Measurements from ENCODE around the gene ZC3H12A. TPM values are rescaled to one million over a fixed set of nuclear protein-coding genes. Genes with fewer than 3 reads are reported as not detected.

The ZC3H12A gene
- total and polyA plus RNA-seq, 2 experiments from 2014 or later, result 5.0 to 8.9 TPM

DNA sequence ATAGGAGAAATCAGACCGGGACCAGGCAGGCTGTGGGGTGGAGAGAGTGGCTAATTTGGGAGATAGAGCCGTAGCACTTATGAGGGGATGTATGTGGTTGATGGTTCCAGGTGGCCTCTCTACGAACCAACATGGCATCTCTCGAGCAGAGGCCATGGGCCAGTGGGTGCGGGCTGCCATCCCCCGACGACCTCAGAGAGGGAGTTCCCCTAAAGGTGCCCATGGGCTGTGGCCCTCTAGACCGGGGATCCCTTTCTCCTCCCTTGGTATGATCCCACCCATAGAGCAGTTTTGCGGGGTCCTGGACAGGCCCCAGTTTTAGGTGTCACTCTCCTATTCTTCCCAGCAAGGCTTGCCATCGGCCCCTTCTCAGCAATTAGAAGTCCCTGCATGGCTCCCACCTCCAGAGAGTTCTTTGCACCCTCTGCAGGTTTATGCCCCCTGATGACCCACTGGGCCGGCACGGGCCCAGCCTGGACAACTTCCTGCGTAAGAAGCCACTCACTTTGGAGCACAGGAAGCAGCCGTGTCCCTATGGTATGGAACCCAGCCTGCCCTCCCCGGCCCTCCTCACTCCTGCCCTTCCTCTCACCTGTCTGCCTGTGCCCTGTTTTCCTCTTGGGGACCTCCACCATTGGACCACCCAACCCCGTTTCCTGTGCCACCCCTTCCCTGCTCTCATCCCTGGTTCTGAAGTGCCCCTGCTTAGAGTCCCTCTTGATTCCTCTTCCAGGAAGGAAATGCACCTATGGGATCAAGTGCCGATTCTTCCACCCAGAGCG is 7.8 kb downstream of the ZC3H12A start:
- H3K27ac ChIP-seq, result no peak overlapping the region
- no peaks in the 10 kb centered on the region for H3K9me2 ChIP-seq (ENCODE audit: insufficient read depth)
- H3K36me3 ChIP-seq (ENCODE audit: low read depth), result 0 out of 2 replicates have a peak, but pooled peaks cover 17% of the 10 kb centered on the region
- no peaks in the 10 kb centered on the region for H4K20me1 ChIP-seq (ENCODE audit: insufficient read depth)
- no peaks in the 10 kb centered on the region for H3K9me3 ChIP-seq (ENCODE audit: low read depth)
- in situ Hi-C loops (cut with MboI), result no loop called here
- no peaks in the 10 kb centered on the region for H3K27me3 ChIP-seq (replicated peaks; ENCODE audit: insufficient read depth)
- no peak overlapping the region for H3K4me2 ChIP-seq (ENCODE audit: unreplicated experiment)
- DNase-seq, result no peak
- peaks cover 42% of the 10 kb centered on the region for H3K79me2 ChIP-seq (ENCODE audit: insufficient read depth)
- peaks cover 43% of the 10 kb centered on the region for H3F3A ChIP-seq (ENCODE audit: insufficient read depth)
- peaks cover 44% of the 10 kb centered on the region for H3K4me1 ChIP-seq (ENCODE audit: insufficient read depth)
- 92 to 95% methylated on average over 17 to 18 of the region's 18 CpGs for WGBS, 2 experiments (ENCODE audit: low coverage in 1 of 2, low lambda C conversion rate in 2 of 2, missing lambda C conversion rate in 2 of 2)
- TF ChIP-seq EZH2phosphoT487 (IDR thresholded peaks at IDR 0.05; ENCODE audit: insufficient read depth, low read depth) (no peak), EZH2 (IDR thresholded peaks at IDR 0.05; ENCODE audit: insufficient read depth, poor library complexity, severe bottlenecking) (no peak)
- H3K9ac ChIP-seq, result no peak overlapping the region
- no peak overlapping the region for H3K4me3 ChIP-seq
- no peak overlapping the region for H2AFZ ChIP-seq

DNA sequence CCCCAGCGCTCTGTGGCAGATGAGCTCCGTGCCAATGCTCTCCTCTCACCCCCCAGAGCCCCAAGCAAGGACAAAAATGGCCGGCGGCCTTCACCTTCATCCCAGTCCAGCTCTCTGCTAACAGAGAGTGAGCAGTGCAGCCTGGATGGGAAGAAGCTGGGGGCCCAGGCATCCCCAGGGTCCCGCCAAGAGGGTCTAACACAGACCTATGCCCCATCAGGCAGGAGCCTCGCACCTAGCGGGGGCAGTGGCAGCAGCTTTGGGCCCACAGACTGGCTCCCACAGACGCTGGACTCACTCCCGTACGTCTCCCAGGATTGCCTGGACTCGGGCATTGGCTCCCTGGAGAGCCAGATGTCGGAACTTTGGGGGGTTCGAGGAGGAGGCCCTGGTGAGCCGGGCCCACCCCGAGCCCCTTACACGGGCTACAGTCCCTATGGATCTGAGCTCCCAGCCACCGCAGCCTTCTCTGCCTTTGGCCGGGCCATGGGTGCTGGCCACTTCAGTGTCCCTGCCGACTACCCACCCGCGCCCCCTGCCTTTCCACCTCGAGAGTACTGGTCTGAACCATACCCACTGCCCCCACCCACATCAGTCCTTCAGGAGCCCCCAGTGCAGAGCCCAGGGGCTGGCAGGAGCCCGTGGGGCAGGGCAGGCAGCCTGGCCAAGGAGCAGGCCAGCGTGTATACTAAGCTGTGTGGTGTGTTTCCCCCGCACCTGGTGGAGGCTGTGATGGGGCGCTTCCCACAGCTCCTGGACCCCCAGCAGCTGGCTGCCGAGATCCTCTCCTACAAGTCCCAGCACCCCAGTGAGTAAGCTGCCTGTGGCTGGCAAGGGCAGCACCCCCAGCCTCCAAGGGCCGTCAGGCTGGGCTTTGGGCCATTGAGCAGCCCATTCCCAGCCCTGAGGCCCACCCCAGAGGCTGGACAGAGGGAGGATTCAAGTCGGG is 8.7 kb downstream of the ZC3H12A start:
- Histone ChIP-seq H3K9me2 (ENCODE audit: insufficient read depth) (no peaks in the 10 kb centered on the region), H3K27ac (no peak overlapping the region), H4K20me1 (ENCODE audit: insufficient read depth) (no peaks in the 10 kb centered on the region), H3K27me3 (replicated peaks; ENCODE audit: insufficient read depth) (no peaks in the 10 kb centered on the region), H3K9me3 (ENCODE audit: low read depth) (no peaks in the 10 kb centered on the region), H3K9ac (no peak overlapping the region), H3K4me3 (no peak overlapping the region), H3K4me1 (ENCODE audit: insufficient read depth) (peaks cover 36% of the 10 kb centered on the region), H3F3A (ENCODE audit: insufficient read depth) (peaks cover 41% of the 10 kb centered on the region), H3K79me2 (ENCODE audit: insufficient read depth) (peaks cover 33% of the 10 kb centered on the region), H2AFZ (no peak overlapping the region), H3K4me2 (ENCODE audit: unreplicated experiment) (no peak overlapping the region), H3K36me3 (ENCODE audit: low read depth) (0 out of 2 replicates have a peak, but pooled peaks cover 17% of the 10 kb centered on the region)
- DNase-seq, result no peak
- WGBS, 2 experiments (ENCODE audit: low coverage in 1 of 2, low lambda C conversion rate in 2 of 2, missing lambda C conversion rate in 2 of 2), result 89 to 91% methylated on average over 24 to 29 of the region's 29 CpGs
- in situ Hi-C loops (cut with MboI), result no loop called here
- TF ChIP-seq EZH2 (IDR thresholded peaks at IDR 0.05; ENCODE audit: insufficient read depth, poor library complexity, severe bottlenecking) (no peak), EZH2phosphoT487 (IDR thresholded peaks at IDR 0.05; ENCODE audit: insufficient read depth, low read depth) (no peak)

DNA sequence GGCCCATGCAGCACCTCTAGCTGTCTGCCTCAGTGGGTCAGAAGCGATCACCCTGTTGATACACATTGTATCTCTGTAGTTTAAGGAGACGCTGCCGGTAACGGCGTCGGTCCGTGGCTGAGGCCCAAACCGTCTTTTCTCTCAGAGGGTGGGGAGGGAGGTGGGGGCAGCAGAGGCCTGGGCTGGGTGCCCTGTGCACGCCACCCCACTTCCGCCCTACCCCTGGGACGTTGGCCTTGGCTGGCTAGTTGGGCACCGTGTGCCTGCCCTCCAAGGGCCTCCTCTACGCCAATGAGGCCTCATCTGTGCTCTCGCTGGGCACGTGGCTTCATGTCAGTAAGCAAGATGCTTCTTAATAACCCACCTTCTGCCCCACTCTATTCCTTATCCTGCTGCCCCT is 9.4 kb downstream of the ZC3H12A start:
- H3K27me3 ChIP-seq (replicated peaks; ENCODE audit: insufficient read depth), result no peaks in the 10 kb centered on the region
- peaks cover 30% of the 10 kb centered on the region for H3K4me1 ChIP-seq (ENCODE audit: insufficient read depth)
- in situ Hi-C loops (cut with MboI), result no loop called here
- 0 out of 2 replicates have a peak, but pooled peaks cover 17% of the 10 kb centered on the region for H3K36me3 ChIP-seq (ENCODE audit: low read depth)
- H3K9ac ChIP-seq, result no peak overlapping the region
- peaks cover 28% of the 10 kb centered on the region for H3K79me2 ChIP-seq (ENCODE audit: insufficient read depth)
- peaks cover 41% of the 10 kb centered on the region for H3F3A ChIP-seq (ENCODE audit: insufficient read depth)
- TF ChIP-seq EZH2 (IDR thresholded peaks at IDR 0.05; ENCODE audit: insufficient read depth, poor library complexity, severe bottlenecking) (no peak), EZH2phosphoT487 (IDR thresholded peaks at IDR 0.05; ENCODE audit: insufficient read depth, low read depth) (no peak)
- no peak for DNase-seq
- H3K4me2 ChIP-seq (ENCODE audit: unreplicated experiment), result no peak overlapping the region
- WGBS, 2 experiments (ENCODE audit: low coverage in 1 of 2, low lambda C conversion rate in 2 of 2, missing lambda C conversion rate in 2 of 2), result 87 to 98% methylated on average over 10 to 15 of the region's 15 CpGs
- H4K20me1 ChIP-seq (ENCODE audit: insufficient read depth), result no peaks in the 10 kb centered on the region
- H3K27ac ChIP-seq, result no peak overlapping the region
- H3K9me3 ChIP-seq (ENCODE audit: low read depth), result no peaks in the 10 kb centered on the region
- H3K9me2 ChIP-seq (ENCODE audit: insufficient read depth), result no peaks in the 10 kb centered on the region
- no peak overlapping the region for H3K4me3 ChIP-seq
- no peak overlapping the region for H2AFZ ChIP-seq

DNA sequence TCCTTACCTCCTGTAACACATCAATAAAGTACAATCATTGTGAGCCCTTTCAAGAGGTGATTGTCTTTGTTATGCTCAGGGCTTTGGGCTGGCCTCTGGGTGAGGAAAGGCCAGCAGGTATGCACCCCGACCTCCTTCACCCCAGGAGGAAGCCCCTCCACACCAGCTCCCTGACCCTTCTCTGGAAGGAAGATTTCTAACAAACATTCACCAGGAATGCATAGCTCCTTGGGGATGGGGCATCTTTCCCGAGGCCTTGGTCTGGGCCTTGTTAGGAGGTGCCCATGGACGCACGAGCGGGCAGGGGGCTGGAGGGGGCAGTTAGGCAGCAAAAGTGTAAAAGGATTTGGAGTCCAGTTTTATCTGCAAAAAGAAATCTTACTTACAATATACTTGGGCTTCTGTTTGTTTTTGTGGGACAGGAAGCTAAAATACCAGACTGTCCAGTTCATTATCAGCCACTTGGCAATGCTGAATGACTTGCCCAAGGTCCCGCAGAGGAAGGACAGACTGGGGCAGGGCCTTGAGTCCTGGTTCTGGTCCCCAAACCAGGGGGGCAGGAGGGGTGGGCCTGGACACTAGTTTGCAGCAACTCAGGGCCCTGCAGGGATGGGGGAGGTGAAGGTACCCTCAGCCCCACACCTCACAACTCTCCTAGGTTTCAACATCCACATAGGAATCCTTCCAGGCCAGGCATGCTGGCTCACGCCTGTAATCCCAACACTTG is 10.1 kb downstream of the ZC3H12A start:
- Histone ChIP-seq H3K27me3 (replicated peaks; ENCODE audit: insufficient read depth) (no peaks in the 10 kb centered on the region), H3K79me2 (ENCODE audit: insufficient read depth) (peaks cover 22% of the 10 kb centered on the region), H3K9me3 (ENCODE audit: low read depth) (no peaks in the 10 kb centered on the region), H3F3A (ENCODE audit: insufficient read depth) (peaks cover 41% of the 10 kb centered on the region), H3K4me3 (no peak overlapping the region), H3K36me3 (ENCODE audit: low read depth) (0 out of 2 replicates have a peak, but pooled peaks cover 17% of the 10 kb centered on the region), H3K4me1 (ENCODE audit: insufficient read depth) (peaks cover 23% of the 10 kb centered on the region), H3K4me2 (ENCODE audit: unreplicated experiment) (no peak overlapping the region), H2AFZ (no peak overlapping the region), H3K9ac (no peak overlapping the region), H4K20me1 (ENCODE audit: insufficient read depth) (no peaks in the 10 kb centered on the region), H3K27ac (no peak overlapping the region), H3K9me2 (ENCODE audit: insufficient read depth) (no peaks in the 10 kb centered on the region)
- DNase-seq, result no peak
- WGBS, 2 experiments (ENCODE audit: low coverage in 1 of 2, low lambda C conversion rate in 2 of 2, missing lambda C conversion rate in 2 of 2), result 96 to 97% methylated on average over 7 of the region's 7 CpGs
- no peak for TF ChIP-seq EZH2 (IDR thresholded peaks at IDR 0.05; ENCODE audit: insufficient read depth, poor library complexity, severe bottlenecking)
- no peak for TF ChIP-seq EZH2phosphoT487 (IDR thresholded peaks at IDR 0.05; ENCODE audit: insufficient read depth, low read depth)
- in situ Hi-C loops (cut with MboI), result no loop called here
